Measurements from ENCODE around the gene TGFA.

The TGFA gene

GRCh38 chr2:70574618-70575017 lies 21.0 kb upstream of the TGFA start:
- TF ChIP-seq, protein P1, sequence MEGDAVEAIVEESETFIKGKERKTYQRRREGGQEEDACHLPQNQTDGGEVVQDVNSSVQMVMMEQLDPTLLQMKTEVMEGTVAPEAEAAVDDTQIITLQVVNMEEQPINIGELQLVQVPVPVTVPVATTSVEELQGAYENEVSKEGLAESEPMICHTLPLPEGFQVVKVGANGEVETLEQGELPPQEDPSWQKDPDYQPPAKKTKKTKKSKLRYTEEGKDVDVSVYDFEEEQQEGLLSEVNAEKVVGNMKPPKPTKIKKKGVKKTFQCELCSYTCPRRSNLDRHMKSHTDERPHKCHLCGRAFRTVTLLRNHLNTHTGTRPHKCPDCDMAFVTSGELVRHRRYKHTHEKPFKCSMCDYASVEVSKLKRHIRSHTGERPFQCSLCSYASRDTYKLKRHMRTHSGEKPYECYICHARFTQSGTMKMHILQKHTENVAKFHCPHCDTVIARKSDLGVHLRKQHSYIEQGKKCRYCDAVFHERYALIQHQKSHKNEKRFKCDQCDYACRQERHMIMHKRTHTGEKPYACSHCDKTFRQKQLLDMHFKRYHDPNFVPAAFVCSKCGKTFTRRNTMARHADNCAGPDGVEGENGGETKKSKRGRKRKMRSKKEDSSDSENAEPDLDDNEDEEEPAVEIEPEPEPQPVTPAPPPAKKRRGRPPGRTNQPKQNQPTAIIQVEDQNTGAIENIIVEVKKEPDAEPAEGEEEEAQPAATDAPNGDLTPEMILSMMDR (IDR thresholded peaks at IDR 0.05; ENCODE audit: low read depth, low read length): no peak
- DNase-seq (ENCODE audit: low read depth in 2 of 2): no peak
- H3K4me3 ChIP-seq (replicated peaks in 1 of 2; ENCODE audit: low read depth in 2 of 2, low read length in 2 of 2): no peak overlapping the region

DNA sequence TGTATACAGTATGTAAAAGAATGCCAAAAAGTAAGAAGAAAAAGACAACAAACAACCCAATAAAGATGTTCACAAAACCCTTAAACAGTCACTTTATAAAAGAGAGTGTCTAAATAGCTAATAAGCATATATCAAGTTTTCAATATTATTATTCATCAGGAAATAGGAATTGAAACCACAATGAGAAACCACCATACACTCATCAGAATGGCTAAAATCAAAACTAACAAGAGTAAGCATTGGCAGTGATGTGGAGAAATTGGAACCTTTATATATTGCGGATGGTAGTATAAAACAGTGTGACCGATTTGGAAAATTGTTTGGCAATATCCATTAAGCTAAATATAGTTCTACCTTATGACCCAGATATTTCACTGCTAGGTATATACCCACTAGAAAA lies 20.5 kb upstream of the TGFA start:
- DNase-seq (ENCODE audit: low read depth in 2 of 2): no peak
- H3K4me3 ChIP-seq (replicated peaks in 1 of 2; ENCODE audit: low read depth in 2 of 2, low read length in 2 of 2): no peak overlapping the region
- TF ChIP-seq, protein P1 (IDR thresholded peaks at IDR 0.05; ENCODE audit: low read depth, low read length): no peak

DNA sequence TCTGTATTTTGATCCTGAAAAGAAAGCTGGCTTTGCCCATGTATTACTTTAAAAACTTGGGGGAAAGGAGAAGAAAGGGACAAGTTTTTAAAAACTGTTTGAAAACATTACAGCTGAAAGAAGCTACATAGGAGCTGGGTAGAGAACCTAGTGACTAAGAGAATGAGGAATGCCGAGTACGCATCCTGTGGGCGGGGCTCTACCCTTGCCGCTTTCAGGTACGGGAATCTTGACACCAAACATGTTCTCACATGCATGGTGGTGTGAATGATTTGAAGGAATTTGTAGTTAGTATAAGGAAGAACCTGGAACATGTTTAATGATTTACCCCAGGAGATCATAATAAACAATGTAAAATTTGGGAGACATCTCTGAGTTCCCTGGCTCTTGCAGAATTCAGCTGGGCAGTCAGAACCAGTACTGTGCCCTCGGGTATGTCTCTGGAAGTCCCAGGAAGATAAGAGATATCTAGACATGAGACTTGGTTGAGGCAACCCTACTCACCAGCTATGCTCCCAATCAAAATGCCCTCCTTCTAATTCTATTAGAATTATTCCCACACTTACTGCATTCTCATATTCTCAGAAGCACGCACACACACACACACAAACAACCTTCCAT lies 16.5 kb upstream of the TGFA start:
- TF ChIP-seq, protein P1 (IDR thresholded peaks at IDR 0.05; ENCODE audit: low read depth, low read length): no peak
- DNase-seq (ENCODE audit: low read depth in 2 of 2): no peak
- H3K4me3 ChIP-seq (replicated peaks in 1 of 2; ENCODE audit: low read depth in 2 of 2, low read length in 2 of 2): no peak overlapping the region

DNA sequence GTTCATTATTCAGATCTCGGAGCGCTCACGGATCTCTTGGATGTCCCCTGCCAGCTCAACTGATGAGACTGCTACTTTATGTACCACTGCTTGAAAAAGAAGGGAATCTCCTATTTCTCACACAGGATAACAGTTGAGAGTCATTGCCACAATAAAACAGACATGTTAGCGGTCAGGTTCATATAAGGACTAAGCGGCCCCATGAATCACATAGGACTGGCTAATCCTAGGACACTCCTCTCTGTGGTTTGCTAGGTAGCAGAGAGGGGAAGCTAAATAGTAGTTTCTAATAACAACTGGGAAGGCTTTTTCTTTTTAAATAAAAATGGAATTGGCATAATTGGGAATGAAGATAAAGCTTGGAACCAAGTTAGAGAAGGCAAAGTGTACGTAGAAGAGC lies 15.9 kb upstream of the TGFA start:
- no peak for DNase-seq (ENCODE audit: low read depth in 2 of 2)
- H3K4me3 ChIP-seq (replicated peaks in 1 of 2; ENCODE audit: low read depth in 2 of 2, low read length in 2 of 2): no peak overlapping the region
- TF ChIP-seq, protein P1 (IDR thresholded peaks at IDR 0.05; ENCODE audit: low read depth, low read length): no peak

GRCh38 chr2:70566906-70567305 lies 13.3 kb upstream of the TGFA start:
- TF ChIP-seq, protein P1 (IDR thresholded peaks at IDR 0.05; ENCODE audit: low read depth, low read length): no peak
- DNase-seq (ENCODE audit: low read depth in 2 of 2): no peak
- no peak overlapping the region for H3K4me3 ChIP-seq (replicated peaks in 1 of 2; ENCODE audit: low read depth in 2 of 2, low read length in 2 of 2)

- no peak overlapping the region for H3K4me3 ChIP-seq (replicated peaks in 1 of 2; ENCODE audit: low read depth in 2 of 2, low read length in 2 of 2)
- no peak for DNase-seq (ENCODE audit: low read depth in 2 of 2)
- TF ChIP-seq, protein P1 (IDR thresholded peaks at IDR 0.05; ENCODE audit: low read depth, low read length): no peak
Observed at GRCh38 chr2:70566464-70566863, 12.8 kb upstream of the TGFA start.
